ENCODE data around the gene CHST12. TPM values are rescaled to one million over a fixed set of nuclear protein-coding genes. Genes with fewer than 3 reads are reported as not detected.

The CHST12 gene
- total and polyA plus RNA-seq, 10 of the 15 experiments (the other 5 are each of a cell fraction or from before 2014, with no cell fraction given), result 0.05 to 14.2 (median 3.3) TPM

DNA sequence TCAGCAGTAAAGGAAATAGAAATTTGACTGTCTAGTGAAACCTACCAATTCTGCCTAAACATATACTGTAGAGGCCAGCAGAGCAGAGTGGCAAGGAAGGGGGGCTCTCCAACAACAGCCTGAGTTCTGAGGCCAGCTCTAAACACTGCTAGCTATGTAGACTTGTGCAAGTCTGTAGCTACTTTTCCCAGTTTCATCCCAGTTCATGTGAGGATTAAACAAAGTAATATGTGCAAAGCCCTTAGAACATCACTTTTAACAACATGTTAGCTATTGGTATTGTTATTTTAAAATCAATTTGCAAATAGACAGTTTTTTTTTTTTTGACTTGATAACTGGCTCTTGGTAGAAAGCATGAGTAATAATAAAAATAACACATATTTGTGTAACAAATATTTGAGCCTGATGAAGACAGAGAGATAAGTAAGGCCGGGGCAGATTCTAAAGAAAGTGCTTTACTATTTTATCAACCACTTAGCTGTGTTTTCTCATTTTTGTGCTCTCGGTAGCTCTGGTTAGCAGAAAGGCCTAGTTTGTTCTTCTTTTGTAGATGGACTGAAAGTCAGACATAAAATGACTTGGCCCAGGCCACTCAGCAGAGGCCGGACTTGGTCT lies 9.3 kb downstream of the CHST12 start:
- peaks cover 21% of the 10 kb centered on the region for H3K79me2 ChIP-seq (ENCODE audit: control insufficient read depth, insufficient read depth, low read length)
- in situ Hi-C loops (cut with MboI), result no loop called here
- POLR2A ChIA-PET, result interaction anchor here (0.7 to 1.7 kb wide), 4 partner anchors 13 to 1490 kb away, joined by 3 to 5 read pairs (median 3); partner anchors contain the start of gene TTYH3

DNA sequence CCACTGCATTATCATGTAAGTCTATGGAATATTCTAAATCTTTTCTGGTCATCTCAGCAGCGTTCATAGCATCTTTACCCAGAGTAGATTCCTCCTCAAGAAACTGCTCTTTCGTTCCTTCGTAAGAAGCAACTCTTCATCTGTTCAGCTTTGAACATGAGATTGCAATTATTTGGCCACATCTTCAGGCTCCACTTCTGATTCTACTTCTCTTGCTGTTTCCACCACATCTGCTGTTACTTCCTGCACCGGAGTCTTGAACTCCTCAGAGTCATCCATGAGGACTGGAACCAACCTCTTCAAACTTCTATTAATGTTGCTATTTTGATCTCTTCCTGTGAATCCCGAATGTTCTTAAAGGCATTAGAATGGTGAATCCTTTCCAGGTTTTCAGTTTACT lies 12.7 kb downstream of the CHST12 start:
- no peak overlapping the region for H3K4me2 ChIP-seq (ENCODE audit: control insufficient read depth, insufficient read depth)
- H3K9me3 ChIP-seq (replicated peaks; ENCODE audit: control insufficient read depth, insufficient read depth, low read length), result no peaks in the 10 kb centered on the region
- no TSS peak for BruUV-seq (replicated peaks)
- H3K27me3 ChIP-seq (replicated peaks in 1 of 2; ENCODE audit: control insufficient read depth in 2 of 2, insufficient read depth in 2 of 2, low read length in 1 of 2), result no peaks in the 10 kb centered on the region
- H3K4me3 ChIP-seq, result no peak overlapping the region
- peaks cover 3% of the 10 kb centered on the region; the same call in 1 of the 2 replicates for H3K4me1 ChIP-seq (ENCODE audit: control insufficient read depth, insufficient read depth, low read length)
- TF ChIP-seq KDM1A (IDR thresholded peaks at IDR 0.05; ENCODE audit: borderline replicate concordance), result no peak
- RAD21 ChIA-PET (ENCODE audit: unreplicated experiment), result no interaction called here
- peaks cover 0 to 3% of the 10 kb centered on the region in 2 experiments; a peak in 3 of 4 replicates for H3K36me3 ChIP-seq (ENCODE audit: control insufficient read depth in 2 of 2, insufficient read depth in 2 of 2, low read length in 1 of 2)
- intact Hi-C loops (cut with micrococcal nuclease; ENCODE audit: unreplicated experiment) (no loop called here), in situ Hi-C loops (cut with MboI) (no loop called here)
- no peak overlapping the region for H3K9ac ChIP-seq (ENCODE audit: control insufficient read depth, insufficient read depth, low read length)
- 90% methylated on average over 5 of the region's 5 CpGs for WGBS (ENCODE audit: insufficient coverage, insufficient replicate concordance, low lambda C conversion rate, missing lambda C conversion rate)
- H4K20me1 ChIP-seq (ENCODE audit: control insufficient read depth, insufficient read depth), result no peaks in the 10 kb centered on the region
- H3K79me2 ChIP-seq (ENCODE audit: control insufficient read depth, insufficient read depth, low read length), result peaks cover 15% of the 10 kb centered on the region
- FAIRE-seq, result no peak
- H3K27ac ChIP-seq (ENCODE audit: control insufficient read depth, insufficient read depth), result no peak overlapping the region
- POLR2A ChIA-PET, result no interaction called here
- CTCF ChIA-PET, result no interaction called here
- SMC1A ChIA-PET (ENCODE audit: uncharacterized antibody, unreplicated experiment), result interaction anchor here (0.7 kb wide), 1 partner anchor 16 kb away, joined by 3 read pairs; no protein-coding TSS in a partner anchor
- ATAC-seq, result no peak
- H2AFZ ChIP-seq (ENCODE audit: control insufficient read depth, low read depth, low read length), result no peak overlapping the region
- no peak for DNase-seq (ENCODE audit: low read depth, low spot score)

More for the DNA sequence above, 9.3 kb downstream of the CHST12 start:
- intact Hi-C loops (cut with micrococcal nuclease; ENCODE audit: unreplicated experiment), result no loop called here
- no peaks in the 10 kb centered on the region for H3K9me3 ChIP-seq (replicated peaks; ENCODE audit: control insufficient read depth, insufficient read depth, low read length)
- DNase-seq (ENCODE audit: low read depth, low spot score), result no peak
- no peaks in the 10 kb centered on the region for H3K27me3 ChIP-seq (replicated peaks in 1 of 2; ENCODE audit: control insufficient read depth in 2 of 2, insufficient read depth in 2 of 2, low read length in 1 of 2)
- peaks cover 0 to 6% of the 10 kb centered on the region in 2 experiments; a peak in 1 of 4 replicates for H3K36me3 ChIP-seq (ENCODE audit: control insufficient read depth in 2 of 2, insufficient read depth in 2 of 2, low read length in 1 of 2)
- TF ChIP-seq EZH2 (IDR thresholded peaks at IDR 0.05; ENCODE audit: borderline replicate concordance, control insufficient read depth, low read depth, low read length) (no peak), ZBED1 (IDR thresholded peaks at IDR 0.05; ENCODE audit: borderline replicate concordance) (no peak), LARP7 (IDR thresholded peaks at IDR 0.05) (no peak), JUNB (IDR thresholded peaks at IDR 0.05) (no peak), RBBP5 (conservative IDR thresholded peaks at IDR 0.05) (no peak), SMAD1 (IDR thresholded peaks at IDR 0.05; ENCODE audit: low read depth, partially characterized antibody) (no peak)
- H2AFZ ChIP-seq (ENCODE audit: control insufficient read depth, low read depth, low read length), result no peak overlapping the region
- FAIRE-seq, result no peak
- no peak overlapping the region for H3K4me2 ChIP-seq (ENCODE audit: control insufficient read depth, insufficient read depth)
- CTCF ChIA-PET, result interaction anchor here (0.6 to 1.5 kb wide), 5 partner anchors 13 to 554 kb away, joined by 3 to 7 read pairs (median 4); no protein-coding TSS in a partner anchor
- no peak overlapping the region for H3K9ac ChIP-seq (ENCODE audit: control insufficient read depth, insufficient read depth, low read length)
- BruUV-seq (replicated peaks), result no TSS peak
- H3K4me1 ChIP-seq (ENCODE audit: control insufficient read depth, insufficient read depth, low read length), result peaks cover 21% of the 10 kb centered on the region
- H4K20me1 ChIP-seq (ENCODE audit: control insufficient read depth, insufficient read depth), result no peaks in the 10 kb centered on the region; the same call in 1 of the 2 replicates
- peak; percentile 33; the same call in 2 of the 3 replicates for ATAC-seq
- no peak overlapping the region for H3K27ac ChIP-seq (ENCODE audit: control insufficient read depth, insufficient read depth)
- RAD21 ChIA-PET (ENCODE audit: unreplicated experiment), result interaction anchor here (0.8 to 1.5 kb wide), 5 partner anchors 13 to 65 kb away, joined by 3 to 4 read pairs (median 3); no protein-coding TSS in a partner anchor
- WGBS (ENCODE audit: insufficient coverage, insufficient replicate concordance, low lambda C conversion rate, missing lambda C conversion rate), result 35% methylated on average over 3 of the region's 3 CpGs
- SMC1A ChIA-PET (ENCODE audit: uncharacterized antibody, unreplicated experiment), result interaction anchor here (0.6 to 1.9 kb wide), 10 partner anchors 9 to 298 kb away, joined by 3 to 15 read pairs (median 4); no protein-coding TSS in a partner anchor
- no peak overlapping the region for H3K4me3 ChIP-seq

All from GM12878 (cell line).